Upper lobe of left lung (tissue), 4 donors: Measurements from ENCODE around the gene COBL.

Source experiments
- CTCF ChIP-seq, 6 experiments: fragments of 450-650 bp in 4 of 6; fragments of 200-600 bp in 2 of 6; sonication (generic) in 2 of 6; IDR thresholded peaks; one replicate each; pipeline ENCODE4 v1.5.1; 2016 to 2019; ENCODE audit warnings: antibody characterized with exemption in 6 of 6
- POLR2AphosphoS5 ChIP-seq, 2 donors: sonication (generic); formaldehyde crosslinking; IDR thresholded peaks; one replicate each; pipeline ENCODE4 v1.5.1; 2017; ENCODE audit warnings: antibody characterized with exemption in 2 of 2

GRCh38 chr7:51260516-51260915, 56.1 kb downstream of the COBL start:
- TF ChIP-seq CTCF (IDR thresholded peaks at IDR 0.05) (no peak), POLR2AphosphoS5 (IDR thresholded peaks at IDR 0.05) (no peak)
